Inflammatory macrophage (primary cell): ENCODE measurements around the gene FAM81A.
A peak's percentile ranks its signal among the peaks of the same experiment; 100 is the strongest.
"Not testable (repeated sequence)": the region's sequence is repeated elsewhere in the genome, so short reads cannot be mapped to it uniquely, and the experiment has no call there.

ENCODE experiments used
- DNase-seq, 2 donors: peaks; one replicate each; pipeline ENCODE4 v3.0.0-alpha.2; 2020 to 2022

FAM81A gene

GRCh38 chr15:59428898-59429297, 9.1 kb upstream of the FAM81A start:
- not testable (repeated sequence) for DNase-seq

GRCh38 chr15:59432389-59432788, 5.6 kb upstream of the FAM81A start:
- peak in 1 of 2 donors; percentile 13 for DNase-seq

- no peak for DNase-seq
These were observed 3.5 kb upstream of the FAM81A start for GRCh38 chr15:59434481-59434880.

GRCh38 chr15:59436774-59437141, 1.2 kb upstream of the FAM81A start:
- no peak for DNase-seq

DNA sequence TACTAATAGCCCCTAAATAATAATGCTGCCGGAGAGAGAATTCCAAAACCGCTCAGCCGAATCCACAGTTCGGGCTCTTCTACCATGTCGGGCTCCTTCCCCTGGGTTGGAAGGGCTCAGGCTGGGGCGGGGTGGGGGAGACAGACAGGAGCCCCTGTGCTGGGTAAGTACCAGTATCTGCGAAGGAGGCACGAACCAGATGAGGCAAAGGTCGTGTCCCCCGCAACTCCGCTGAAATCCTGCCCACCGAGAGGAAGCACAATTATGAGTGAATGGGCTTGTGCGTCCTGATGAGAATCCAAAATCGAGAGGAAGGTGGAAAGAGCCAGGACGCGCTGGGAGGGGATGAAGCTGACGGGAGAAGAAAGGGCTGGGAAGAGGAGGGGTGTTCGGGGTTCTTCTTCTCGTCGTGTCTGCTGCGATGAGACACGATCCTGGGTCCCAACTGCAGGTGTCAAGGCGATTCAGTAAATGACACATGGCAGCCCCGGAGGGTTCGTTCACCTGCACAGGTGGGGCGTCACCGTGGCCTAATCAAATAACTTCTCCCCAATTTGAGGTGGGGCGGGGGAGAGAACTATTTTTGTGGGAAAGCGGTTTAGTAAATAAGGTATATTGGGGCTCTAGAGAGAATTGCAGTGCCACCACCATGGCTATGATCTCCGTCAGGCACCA, 707 bp upstream of the FAM81A start:
- DNase-seq = no peak

DNA sequence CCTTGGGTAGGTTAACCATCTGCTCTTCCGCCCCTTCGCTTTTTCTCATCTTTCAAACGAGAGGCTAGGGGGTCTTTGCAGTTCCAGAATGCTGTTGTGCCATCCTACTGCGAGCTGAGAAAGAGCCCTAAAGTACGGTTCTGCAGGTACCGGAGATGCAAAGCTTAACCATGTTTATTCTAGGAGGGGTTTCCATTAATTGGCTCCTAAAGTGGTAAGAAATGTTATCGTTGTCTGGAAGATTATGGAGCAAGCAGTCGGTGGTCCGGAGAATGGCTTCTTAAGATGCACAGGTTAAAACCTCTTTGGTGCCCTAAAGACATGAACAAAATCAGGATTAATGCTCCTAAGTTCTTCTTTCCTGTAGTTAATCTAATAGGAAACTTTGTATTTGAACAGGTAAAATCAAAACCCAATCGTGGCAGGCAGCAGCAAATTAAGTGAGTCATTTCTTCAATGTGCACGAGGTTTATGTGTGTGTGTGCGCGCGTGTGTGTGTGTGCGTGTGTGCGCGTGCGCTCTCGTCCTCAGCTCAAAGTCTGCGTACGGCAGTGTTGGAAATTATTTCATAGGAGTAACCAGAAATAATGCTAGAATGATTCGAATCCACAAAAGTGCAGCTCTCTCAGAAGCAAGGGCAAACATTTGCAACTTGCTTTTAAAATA, 772 bp downstream of the FAM81A start:
- no peak for DNase-seq

GRCh38 chr15:59439576-59439975, 1.6 kb downstream of the FAM81A start:
- DNase-seq = no peak

GRCh38 chr15:59443341-59444072, 5.5 kb downstream of the FAM81A start:
- DNase-seq = no peak

GRCh38 chr15:59444081-59444835, 6.3 kb downstream of the FAM81A start:
- no peak for DNase-seq

DNA sequence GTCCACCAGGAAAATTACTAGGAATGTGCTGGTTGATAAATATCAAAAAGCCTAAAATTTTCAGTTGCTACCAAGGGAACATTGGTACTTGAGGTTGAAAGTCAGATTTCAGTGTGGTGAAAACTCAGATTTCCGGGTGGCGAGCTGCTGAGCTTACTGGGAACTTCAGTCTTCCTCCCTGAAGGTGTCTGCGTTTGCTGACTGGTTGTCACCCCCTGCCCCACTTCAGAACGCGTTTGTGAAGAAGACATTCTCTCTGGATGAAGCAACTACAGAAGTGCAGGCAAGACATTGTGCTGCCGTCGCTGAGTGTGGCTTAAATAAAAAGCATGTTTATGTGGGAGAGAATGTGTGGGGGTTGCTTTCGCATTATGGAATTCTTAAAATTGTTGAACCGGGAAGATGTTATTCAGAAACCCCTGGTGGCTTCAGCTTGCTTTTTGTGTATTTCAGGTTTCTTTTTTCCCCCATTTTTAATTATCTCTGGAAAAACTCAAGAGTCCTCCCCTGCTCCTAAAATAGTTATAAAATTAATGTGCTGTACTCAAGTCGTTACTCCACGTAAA, 7.1 kb downstream of the FAM81A start:
- DNase-seq = no peak

DNA sequence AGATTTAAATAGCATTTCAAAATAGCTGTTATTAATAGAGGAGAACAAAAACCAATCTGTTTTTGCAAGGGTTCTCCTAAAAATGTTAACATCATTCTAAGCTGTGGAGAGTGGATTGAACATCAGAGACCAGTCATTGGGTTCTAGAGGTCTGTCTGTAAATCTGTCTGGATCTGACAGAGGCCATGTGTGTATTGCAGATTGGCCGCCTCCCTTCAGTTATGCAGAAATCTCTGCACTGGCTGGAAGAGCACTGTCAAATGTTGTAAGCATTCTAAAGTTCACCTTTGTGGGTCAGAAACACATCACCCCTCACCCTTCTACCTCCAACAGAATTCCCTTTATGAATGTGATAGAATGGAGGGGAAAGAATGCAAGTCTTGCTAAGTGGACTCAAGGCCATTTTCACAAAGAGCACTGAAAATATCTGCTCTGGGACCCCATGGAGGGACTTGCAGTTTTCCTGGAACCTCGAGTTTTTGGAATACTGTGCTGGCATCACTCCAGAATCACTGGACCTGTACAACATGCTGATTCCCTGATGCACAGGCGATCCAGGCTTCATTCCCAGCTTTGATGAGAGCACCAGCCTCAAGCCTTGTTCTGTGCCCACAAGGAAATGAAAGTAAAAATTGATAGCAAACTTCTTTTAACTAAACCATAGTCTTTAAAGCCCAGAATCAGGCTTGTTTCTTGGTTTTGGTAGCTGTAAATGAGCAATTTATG, 8.4 kb downstream of the FAM81A start:
- no peak for DNase-seq

DNA sequence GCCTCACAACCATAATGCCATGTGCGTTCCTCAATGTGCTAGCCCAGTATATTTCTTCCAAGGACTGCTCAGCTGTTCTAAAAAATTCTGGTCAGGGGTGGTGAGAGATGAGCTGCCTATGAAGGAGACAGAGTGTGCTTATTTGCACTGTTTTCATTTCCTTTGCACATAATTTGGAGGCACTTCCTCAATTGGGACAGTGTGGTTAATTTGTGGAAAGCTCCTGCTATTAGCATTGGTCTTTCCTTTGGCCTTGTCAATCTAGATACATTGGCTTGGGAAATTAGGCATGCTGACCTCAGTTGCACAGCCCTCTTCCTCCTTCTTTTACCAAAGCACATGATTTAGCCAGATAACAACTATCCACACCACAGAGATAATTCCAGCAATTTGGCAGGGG, 9.4 kb downstream of the FAM81A start:
- peak; percentile 36 to 42 for DNase-seq

GRCh38 chr15:59448871-59449270, 10.9 kb downstream of the FAM81A start:
- no peak for DNase-seq

GRCh38 chr15:59453474-59454215, 15.7 kb downstream of the FAM81A start:
- no peak for DNase-seq

GRCh38 chr15:59456114-59456513, 18.1 kb downstream of the FAM81A start:
- DNase-seq = no peak

GRCh38 chr15:59457103-59457502, 19.1 kb downstream of the FAM81A start:
- DNase-seq = no peak

GRCh38 chr15:59461521-59461920, 23.5 kb downstream of the FAM81A start:
- DNase-seq = no peak

GRCh38 chr15:59473226-59473625, 35.2 kb downstream of the FAM81A start:
- DNase-seq = no peak

- DNase-seq = not testable (repeated sequence)
These were observed 37.2 kb downstream of the FAM81A start for GRCh38 chr15:59475161-59475560.

GRCh38 chr15:59484399-59484798, 46.4 kb downstream of the FAM81A start:
- no peak for DNase-seq

DNA sequence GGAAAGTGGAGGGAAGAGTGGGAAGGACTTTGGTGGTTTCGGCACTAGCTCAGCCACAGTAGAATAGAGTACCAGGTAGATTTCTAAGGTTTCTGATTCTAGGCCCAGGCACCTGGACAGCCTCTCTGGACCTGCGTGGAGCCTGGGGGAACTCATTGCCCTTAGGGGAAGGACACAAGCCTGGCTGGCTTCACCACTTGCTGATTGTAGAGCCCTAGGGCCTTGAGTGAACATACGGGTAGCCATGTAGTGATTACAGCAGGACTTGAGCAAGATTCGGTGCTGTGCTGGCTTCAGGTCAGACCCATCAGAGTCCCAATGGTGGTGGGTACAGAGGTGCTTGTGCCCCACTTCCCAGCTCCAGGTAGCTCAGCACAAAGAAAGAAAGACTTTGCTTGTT, 47.0 kb downstream of the FAM81A start:
- no peak for DNase-seq
